Common myeloid progenitor, CD34-positive (primary cell): ENCODE results near the gene EVL.

Experiments
- CTCF ChIA-PET: fragments of 350-600 bp; sonication (Branson Sonifier 250); formaldehyde crosslinking; loops from one replicate; lab custom pipeline; 2021; ENCODE audit warnings: antibody characterized with exemption; lab: Charles Lee
- POLR2A ChIA-PET: fragments of 350-600 bp; sonication (Branson Sonifier 250); formaldehyde crosslinking; loops from one replicate; lab custom pipeline; 2021; ENCODE audit warnings: antibody characterized with exemption; lab: Charles Lee
- DNase-seq, 3 donors: peaks; one replicate each; pipeline versions ENCODE4 v3.0.0 to v3.0.0-alpha.2; 2013
- H3K27ac ChIP-seq, 2 experiments: 1 replicate in 1 of 2; 2 replicates in 1 of 2; pipeline ENCODE4 v1.7.0; 2013; ENCODE audit warnings: inconsistent platforms in 2 of 2, low read length in 2 of 2, mild to moderate bottlenecking in 2 of 2, low read depth in 1 of 2, moderate library complexity in 1 of 2; ENCODE audit not compliant: severe bottlenecking in 2 of 2, insufficient read depth in 1 of 2, poor library complexity in 1 of 2
- H3K27me3 ChIP-seq, 5 experiments: replicated peaks in 2 of 5; 1 replicate in 3 of 5; 2 replicates in 2 of 5; pipeline versions ENCODE4 v1.6.1 to v1.7.0; 2013; ENCODE audit warnings: low read length in 4 of 5, mild to moderate bottlenecking in 2 of 5, moderate library complexity in 2 of 5, inconsistent platforms in 1 of 5; ENCODE audit not compliant: insufficient read depth in 5 of 5, control insufficient read depth in 4 of 5
- H3K36me3 ChIP-seq, 4 experiments: 1 replicate in 2 of 4; 2 replicates in 2 of 4; pipeline versions ENCODE4 v1.6.1 to v1.7.0; 2013; ENCODE audit warnings: low read length in 3 of 4, control low read depth in 1 of 4, mild to moderate bottlenecking in 1 of 4; ENCODE audit not compliant: control insufficient read depth in 4 of 4, insufficient read depth in 4 of 4
- H3K4me1 ChIP-seq, 4 experiments: 1 replicate in 3 of 4; 2 replicates in 1 of 4; pipeline versions ENCODE4 v1.6.1 to v1.7.1; 2013; ENCODE audit warnings: low read length in 3 of 4, mild to moderate bottlenecking in 3 of 4, control low read depth in 1 of 4, inconsistent platforms in 1 of 4, moderate library complexity in 1 of 4; ENCODE audit not compliant: control insufficient read depth in 4 of 4, insufficient read depth in 4 of 4; ENCODE audit errors: control extremely low read depth in 1 of 4
- H3K4me3 ChIP-seq, 7 experiments: 1 replicate in 4 of 7; 2 replicates in 3 of 7; pipeline versions ENCODE4 v1.5.1 to v1.7.0; 2013; ENCODE audit warnings: mild to moderate bottlenecking in 7 of 7, low read length in 6 of 7, moderate library complexity in 6 of 7, inconsistent platforms in 2 of 7, low read depth in 2 of 7, control low read depth in 1 of 7; ENCODE audit not compliant: insufficient read depth in 4 of 7, control insufficient read depth in 1 of 7; ENCODE audit errors: extremely low read depth in 1 of 7
- H3K9me3 ChIP-seq, 5 experiments: 1 replicate in 4 of 5; 2 replicates in 1 of 5; pipeline versions ENCODE4 v1.6.1 to v1.7.1; 2013; ENCODE audit warnings: low read length in 4 of 5, mild to moderate bottlenecking in 2 of 5, inconsistent platforms in 1 of 5, low read depth in 1 of 5, moderate library complexity in 1 of 5; ENCODE audit not compliant: control insufficient read depth in 4 of 5, insufficient read depth in 2 of 5; ENCODE audit errors: control extremely low read depth in 1 of 5
- WGBS: methylation state at CpG from one replicate; pipeline ENCODE4 v1.1.5; 2013; ENCODE audit not compliant: insufficient coverage; 5-methylcytosine and 5-hydroxymethylcytosine counted together

Gene EVL

GRCh38 chr14:100143934-100144333, 78.7 kb downstream of the EVL start:
- H3K4me1 ChIP-seq, result peaks cover 0 to 60% (median 51%) of the 10 kb centered on the region in 4 experiments
- 97% methylated on average over 22 of the region's 23 CpGs for WGBS
- H3K4me3 ChIP-seq, result no peak overlapping the region
- no peak overlapping the region for H3K27ac ChIP-seq
- no peaks in the 10 kb centered on the region for H3K9me3 ChIP-seq
- ChIA-PET POLR2A (no interaction called here), CTCF (interaction anchor here (3.7 kb wide), 1 partner anchor 12 kb away, joined by 25 read pairs; no protein-coding TSS in a partner anchor)
- H3K27me3 ChIP-seq, result no peaks in the 10 kb centered on the region
- H3K36me3 ChIP-seq, result peaks cover 0 to 57% (median 11%) of the 10 kb centered on the region in 4 experiments
- DNase-seq, result no peak

DNA sequence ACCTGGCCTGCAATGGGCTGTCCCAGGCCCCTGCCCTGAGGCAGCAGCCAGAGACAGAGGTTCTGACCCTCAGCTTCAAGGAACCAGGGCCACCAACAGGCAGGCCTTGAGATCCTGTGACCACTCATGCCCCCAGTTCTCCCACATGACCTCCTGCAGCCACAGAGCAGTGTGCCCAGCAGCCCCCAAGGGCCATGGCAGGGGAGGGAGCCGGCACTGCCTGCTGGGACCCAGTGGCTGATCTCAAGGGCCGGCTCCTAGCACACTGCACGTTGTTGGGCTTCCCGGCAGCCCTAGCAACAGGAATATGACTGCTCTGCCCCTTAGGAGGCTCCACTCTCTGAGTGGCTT, 79.4 kb downstream of the EVL start:
- ChIA-PET POLR2A (no interaction called here), CTCF (interaction anchor here (3.7 kb wide), 1 partner anchor 11 kb away, joined by 25 read pairs; no protein-coding TSS in a partner anchor)
- Histone ChIP-seq H3K27ac (no peak overlapping the region), H3K4me1 (peaks cover 0 to 60% (median 50%) of the 10 kb centered on the region in 4 experiments), H3K27me3 (no peaks in the 10 kb centered on the region), H3K4me3 (no peak overlapping the region), H3K36me3 (peaks cover 0 to 52% (median 11%) of the 10 kb centered on the region in 4 experiments), H3K9me3 (no peaks in the 10 kb centered on the region)
- WGBS, result 84% methylated on average over 4 of the region's 4 CpGs
- DNase-seq, result no peak

DNA sequence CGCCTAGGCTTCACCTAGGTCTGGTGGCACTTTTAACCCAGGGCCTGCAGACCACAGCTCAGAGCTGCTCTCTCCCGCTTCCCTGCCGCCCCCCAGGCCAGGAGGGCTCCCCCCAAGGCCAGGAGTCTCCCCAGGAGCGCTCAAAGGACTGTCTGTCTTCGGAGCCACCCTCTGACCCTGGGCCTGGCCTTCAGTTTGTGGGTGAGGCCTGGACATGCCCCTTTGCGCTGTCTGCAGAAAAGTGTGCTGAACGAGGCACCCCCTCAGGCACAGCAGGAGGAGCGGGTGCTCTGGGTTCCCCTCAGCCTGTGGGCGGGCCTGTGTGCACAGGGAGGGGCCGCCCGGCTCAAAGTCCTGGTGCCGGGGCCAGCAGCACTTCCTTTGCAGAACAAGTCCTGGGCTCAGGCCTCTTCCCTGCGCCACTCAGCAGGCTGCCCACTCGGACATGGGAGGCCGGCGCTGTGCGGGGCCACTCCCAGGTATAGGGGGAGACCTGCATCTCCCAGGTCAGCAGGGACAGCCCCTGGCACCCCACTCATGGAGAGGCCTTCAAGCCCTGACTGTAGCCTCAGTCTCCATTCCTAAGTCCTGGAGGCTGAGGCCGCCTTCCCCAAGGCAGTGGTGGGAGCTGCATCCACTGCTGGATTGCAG, 79.9 kb downstream of the EVL start:
- Histone ChIP-seq H3K9me3 (no peaks in the 10 kb centered on the region), H3K27ac (no peak overlapping the region), H3K27me3 (no peaks in the 10 kb centered on the region), H3K36me3 (peaks cover 0 to 50% (median 11%) of the 10 kb centered on the region in 4 experiments), H3K4me1 (peaks cover 0 to 56% (median 49%) of the 10 kb centered on the region in 4 experiments), H3K4me3 (no peak overlapping the region)
- no peak for DNase-seq
- 97% methylated on average over 16 of the region's 18 CpGs for WGBS
- ChIA-PET CTCF (interaction anchor here (1.0 to 3.7 kb wide), 4 partner anchors 11 to 74 kb away, joined by 3 to 25 read pairs (median 15); no protein-coding TSS in a partner anchor), POLR2A (no interaction called here)

GRCh38 chr14:100145682-100146464, 80.7 kb downstream of the EVL start:
- H3K27ac ChIP-seq, result no peak overlapping the region
- POLR2A ChIA-PET, result interaction anchor here (0.5 kb wide), 2 partner anchors 44 to 64 kb away, joined by 3 to 4 read pairs; no protein-coding TSS in a partner anchor

DNA sequence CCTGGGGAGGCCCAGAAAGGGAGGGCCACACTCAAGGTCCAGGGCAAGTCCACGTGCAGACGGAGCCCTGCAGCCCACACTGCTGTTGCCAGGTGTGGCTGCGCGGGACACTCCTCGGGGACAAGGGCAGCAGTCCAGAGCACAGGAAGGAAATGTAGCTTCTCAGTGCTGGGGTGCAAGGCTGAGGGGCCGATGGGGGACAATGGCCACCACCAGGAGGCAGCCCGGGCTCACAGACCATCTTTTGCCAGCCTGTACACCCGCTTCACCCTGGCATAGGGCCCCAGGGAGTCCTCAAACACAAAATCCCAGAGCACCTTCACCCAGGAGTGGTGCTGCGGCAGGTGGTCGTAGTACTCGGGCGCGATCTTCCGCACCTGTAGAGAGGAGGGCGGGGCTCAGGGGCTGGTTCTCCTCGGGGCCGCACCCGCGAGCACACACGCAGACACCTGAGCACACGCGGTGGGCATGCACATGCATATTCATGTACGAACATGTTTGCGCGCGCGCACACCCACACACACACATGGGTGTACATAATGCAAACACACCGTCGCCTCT, 81.4 kb downstream of the EVL start:
- peak in 1 of 3 donors; percentile 42 for DNase-seq
- POLR2A ChIA-PET, result no interaction called here
- Histone ChIP-seq H3K4me1 (peaks cover 0 to 41% (median 38%) of the 10 kb centered on the region in 4 experiments), H3K27ac (no peak overlapping the region), H3K27me3 (no peaks in the 10 kb centered on the region), H3K9me3 (no peaks in the 10 kb centered on the region), H3K4me3 (peak overlapping the region in 2 of 7 experiments; percentile 32 to 58), H3K36me3 (peaks cover 0 to 39% (median 11%) of the 10 kb centered on the region in 4 experiments)
- CTCF ChIA-PET, result interaction anchor here (0.6 to 3.7 kb wide), 10 partner anchors 9 to 75 kb away, joined by 3 to 24 read pairs (median 4); no protein-coding TSS in a partner anchor
- WGBS, result 94% methylated on average over 24 of the region's 29 CpGs

More at GRCh38 chr14:100145682-100146464, 80.7 kb downstream of the EVL start:
- no peaks in the 10 kb centered on the region for H3K9me3 ChIP-seq
- H3K4me3 ChIP-seq, result no peak overlapping the region
- CTCF ChIA-PET, result interaction anchor here (0.8 to 3.7 kb wide), 7 partner anchors 9 to 74 kb away, joined by 3 to 24 read pairs (median 3); no protein-coding TSS in a partner anchor
- no peaks in the 10 kb centered on the region for H3K27me3 ChIP-seq
- no peak for DNase-seq
- H3K36me3 ChIP-seq, result peaks cover 0 to 47% (median 11%) of the 10 kb centered on the region in 4 experiments
- peaks cover 0 to 49% (median 45%) of the 10 kb centered on the region in 4 experiments for H3K4me1 ChIP-seq
- WGBS, result 97% methylated on average over 21 of the region's 27 CpGs

DNA sequence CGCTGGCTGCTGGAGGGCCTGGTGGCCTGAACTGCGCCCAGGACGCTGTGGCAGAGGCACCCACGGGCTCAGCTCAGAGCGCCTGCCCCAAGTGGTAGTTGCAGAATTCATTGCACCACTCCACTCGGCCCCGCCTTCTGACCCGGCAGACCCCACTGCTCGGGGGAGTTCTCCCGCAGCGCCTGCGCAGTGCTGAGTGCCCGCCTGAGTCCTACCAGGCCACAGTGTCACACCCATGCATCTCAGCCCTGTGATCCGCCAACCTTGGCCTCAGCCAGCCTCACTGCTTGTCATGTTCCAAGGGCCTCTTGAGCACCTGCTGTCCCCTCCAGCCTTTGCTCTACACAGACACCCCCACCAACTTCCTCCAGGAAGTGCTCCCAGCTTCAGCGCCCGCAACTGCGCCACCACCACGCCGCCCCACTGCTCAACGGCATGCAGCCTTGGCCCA, 82.0 kb downstream of the EVL start:
- no peaks in the 10 kb centered on the region for H3K9me3 ChIP-seq
- peaks cover 0 to 35% (median 32%) of the 10 kb centered on the region in 4 experiments for H3K4me1 ChIP-seq
- 37% methylated on average over 15 of the region's 20 CpGs for WGBS
- CTCF ChIA-PET, result interaction anchor here (0.6 to 3.7 kb wide), 7 partner anchors 8 to 46 kb away, joined by 3 to 24 read pairs (median 4); no protein-coding TSS in a partner anchor
- POLR2A ChIA-PET, result interaction anchor here (0.6 kb wide), 1 partner anchor 1818 kb away, joined by 3 read pairs; no protein-coding TSS in a partner anchor
- H3K27me3 ChIP-seq, result no peaks in the 10 kb centered on the region
- H3K36me3 ChIP-seq, result peaks cover 0 to 34% (median 11%) of the 10 kb centered on the region in 4 experiments
- H3K4me3 ChIP-seq, result peak overlapping the region in 2 of 7 experiments; percentile 32 to 58
- H3K27ac ChIP-seq, result no peak overlapping the region
- DNase-seq, result peak; percentile 42 to 83 (median 82)
